WTC11 (cell line): ENCODE results near the gene SAE1. TPM values are rescaled to one million over a fixed set of nuclear protein-coding genes. Genes with fewer than 3 reads are reported as not detected.

Experiments
- ATAC-seq: fragments of 200-7000 bp; cut with Tn5 transposase; 2 replicates; pipeline ENCODE4 v1.10.0; 2021; ENCODE audit warnings: mild to moderate bottlenecking, moderate library complexity
- CTCF ChIA-PET: fragments of 300-600 bp; sonication (Branson Sonifier 250); formaldehyde crosslinking; loops from one replicate; lab custom pipeline; 2021; ENCODE audit warnings: antibody characterized with exemption; lab: Charles Lee
- POLR2A ChIA-PET: fragments of 350-600 bp; sonication (Branson Sonifier 250); formaldehyde crosslinking; loops from one replicate; lab custom pipeline; 2021; ENCODE audit warnings: antibody characterized with exemption; lab: Charles Lee
- DNase-seq: peaks from one replicate; pipeline ENCODE4 v3.0.0; 2021; ENCODE audit warnings: low spot score
- H3K27ac Mint-ChIP-seq: 2 replicates; pipeline ENCODE4 v1.8.0; 2021; ENCODE audit warnings: mixed read lengths
- H3K27me3 Mint-ChIP-seq: 2 replicates; pipeline ENCODE4 v1.8.0; 2021; ENCODE audit warnings: low read depth, mild to moderate bottlenecking, moderate library complexity, mixed read lengths
- H3K36me3 Mint-ChIP-seq: 2 replicates; pipeline ENCODE4 v1.8.0; 2021; ENCODE audit warnings: mixed read lengths
- H3K4me1 Mint-ChIP-seq: 2 replicates; pipeline ENCODE4 v1.8.0; 2022; ENCODE audit warnings: mixed read lengths
- H3K4me3 Mint-ChIP-seq: 2 replicates; pipeline ENCODE4 v1.8.0; 2021; ENCODE audit warnings: mild to moderate bottlenecking, moderate library complexity, mixed read lengths
- H3K9me3 Mint-ChIP-seq: 2 replicates; pipeline ENCODE4 v1.8.0; 2021; ENCODE audit warnings: mixed read lengths
- E2F4 ChIP-seq: sonication (generic); formaldehyde crosslinking; IDR thresholded peaks from 2 replicates; pipeline ENCODE4 v1.8.1; 2022; ENCODE audit warnings: low read depth, mild to moderate bottlenecking, moderate library complexity, missing genetic modification reagents, borderline replicate concordance
- ESRRA ChIP-seq: sonication (generic); formaldehyde crosslinking; IDR thresholded peaks from 2 replicates; pipeline ENCODE4 v1.8.1; 2022; ENCODE audit warnings: mild to moderate bottlenecking, missing genetic modification reagents, borderline replicate concordance
- ETV6 ChIP-seq: sonication (generic); formaldehyde crosslinking; IDR thresholded peaks from 2 replicates; pipeline ENCODE4 v1.8.1; 2022; ENCODE audit warnings: mild to moderate bottlenecking, missing genetic modification reagents
- GRHL2 ChIP-seq: fragments of 250-450 bp; sonication (Bioruptor Pico); IDR thresholded peaks from 2 replicates; pipeline ENCODE4 v1.8.0; 2022; ENCODE audit warnings: mild to moderate bottlenecking, moderate library complexity; ENCODE audit not compliant: insufficient replicate concordance, severe bottlenecking
- KAT7 ChIP-seq: sonication (generic); formaldehyde crosslinking; IDR thresholded peaks from 2 replicates; pipeline ENCODE4 v1.8.1; 2023; ENCODE audit warnings: missing genetic modification reagents, mild to moderate bottlenecking, borderline replicate concordance
- MXD4 ChIP-seq: fragments of 250-450 bp; sonication (Bioruptor Pico); IDR thresholded peaks from 2 replicates; pipeline ENCODE4 v1.8.0; 2021; ENCODE audit warnings: mild to moderate bottlenecking, moderate library complexity, borderline replicate concordance
- NFYB ChIP-seq: sonication (generic); formaldehyde crosslinking; conservative IDR thresholded peaks from 2 replicates; pipeline ENCODE4 v1.8.0; 2022; ENCODE audit warnings: low read depth, missing genetic modification reagents
- NR2C2 ChIP-seq: sonication (generic); formaldehyde crosslinking; IDR thresholded peaks from 2 replicates; pipeline ENCODE4 v1.8.0; 2022; ENCODE audit warnings: mild to moderate bottlenecking, missing genetic modification reagents
- PRDM15 ChIP-seq: sonication (generic); formaldehyde crosslinking; IDR thresholded peaks from 2 replicates; pipeline ENCODE4 v1.8.0; 2022; ENCODE audit warnings: missing genetic modification reagents
- RORB ChIP-seq: fragments of 250-450 bp; sonication (Bioruptor Pico); IDR thresholded peaks from 2 replicates; pipeline ENCODE4 v1.9.0; 2021; ENCODE audit warnings: mild to moderate bottlenecking
- SMAD4 ChIP-seq: sonication (generic); formaldehyde crosslinking; IDR thresholded peaks from 2 replicates; pipeline ENCODE4 v1.8.0; 2022; ENCODE audit warnings: mild to moderate bottlenecking, missing genetic modification reagents
- TCF7 ChIP-seq: sonication (generic); formaldehyde crosslinking; IDR thresholded peaks from 2 replicates; pipeline ENCODE4 v1.8.0; 2022; ENCODE audit warnings: mild to moderate bottlenecking, low read depth, missing genetic modification reagents, moderate library complexity
- ZMAT4 ChIP-seq: fragments of 250-450 bp; sonication (Bioruptor Pico); IDR thresholded peaks from 2 replicates; pipeline ENCODE4 v1.9.0; 2021; ENCODE audit warnings: mild to moderate bottlenecking
- total RNA-seq: library from RNA; stranded (reverse); gene quantifications from 3 replicates; pipeline ENCODE4 v1.2.3, GENCODE V29; 2021
- TF ChIP-seq, protein P1 (sequence below): sonication (generic); formaldehyde crosslinking; IDR thresholded peaks from 2 replicates; pipeline ENCODE4 v1.8.1; 2023; ENCODE audit warnings: mild to moderate bottlenecking, missing genetic modification reagents
- TF ChIP-seq, protein P2 (sequence below): sonication (generic); formaldehyde crosslinking; IDR thresholded peaks from 2 replicates; pipeline ENCODE4 v1.8.1; 2022; ENCODE audit warnings: low read depth, missing genetic modification reagents, borderline replicate concordance
- TF ChIP-seq, protein P3 (sequence below): sonication (generic); formaldehyde crosslinking; IDR thresholded peaks from 2 replicates; pipeline ENCODE4 v1.8.1; 2022; ENCODE audit warnings: mild to moderate bottlenecking, moderate library complexity, missing genetic modification reagents
- TF ChIP-seq, protein P4 (sequence below): sonication (generic); formaldehyde crosslinking; IDR thresholded peaks from 2 replicates; pipeline ENCODE4 v1.8.1; 2022; ENCODE audit warnings: missing genetic modification reagents, borderline replicate concordance

SAE1 gene
- total RNA-seq, 1 experiment from 2014 or later: 224 TPM

DNA sequence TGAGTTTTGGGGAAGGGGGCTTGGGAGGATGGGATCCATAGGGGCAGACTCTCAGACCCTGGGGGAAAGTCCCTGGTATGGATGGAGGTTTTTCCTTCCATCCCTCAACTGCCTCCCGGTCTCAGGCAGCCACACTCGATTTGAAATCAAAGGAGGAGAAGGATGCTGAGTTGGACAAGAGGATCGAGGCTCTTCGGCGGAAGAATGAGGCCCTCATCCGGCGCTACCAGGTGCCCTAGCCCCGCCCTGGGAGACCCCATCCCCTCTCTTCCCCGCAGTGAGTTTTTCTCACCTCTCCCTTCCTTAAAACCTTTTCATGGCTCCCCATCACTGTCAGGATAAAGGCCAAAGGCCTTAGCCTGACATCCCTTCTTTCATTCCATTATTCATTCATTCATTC, 127.8 kb downstream of the SAE1 start (continued):
- TF ChIP-seq, protein P1, sequence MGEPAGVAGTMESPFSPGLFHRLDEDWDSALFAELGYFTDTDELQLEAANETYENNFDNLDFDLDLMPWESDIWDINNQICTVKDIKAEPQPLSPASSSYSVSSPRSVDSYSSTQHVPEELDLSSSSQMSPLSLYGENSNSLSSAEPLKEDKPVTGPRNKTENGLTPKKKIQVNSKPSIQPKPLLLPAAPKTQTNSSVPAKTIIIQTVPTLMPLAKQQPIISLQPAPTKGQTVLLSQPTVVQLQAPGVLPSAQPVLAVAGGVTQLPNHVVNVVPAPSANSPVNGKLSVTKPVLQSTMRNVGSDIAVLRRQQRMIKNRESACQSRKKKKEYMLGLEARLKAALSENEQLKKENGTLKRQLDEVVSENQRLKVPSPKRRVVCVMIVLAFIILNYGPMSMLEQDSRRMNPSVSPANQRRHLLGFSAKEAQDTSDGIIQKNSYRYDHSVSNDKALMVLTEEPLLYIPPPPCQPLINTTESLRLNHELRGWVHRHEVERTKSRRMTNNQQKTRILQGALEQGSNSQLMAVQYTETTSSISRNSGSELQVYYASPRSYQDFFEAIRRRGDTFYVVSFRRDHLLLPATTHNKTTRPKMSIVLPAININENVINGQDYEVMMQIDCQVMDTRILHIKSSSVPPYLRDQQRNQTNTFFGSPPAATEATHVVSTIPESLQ: no peak
- TF ChIP-seq MXD4 (CRISPR knock-in tag) (no peak), ZMAT4 (CRISPR knock-in tag) (no peak), ESRRA (no peak), GRHL2 (CRISPR knock-in tag) (no peak), PRDM15 (CRISPR knock-in tag) (no peak)
- TF ChIP-seq, protein P2, sequence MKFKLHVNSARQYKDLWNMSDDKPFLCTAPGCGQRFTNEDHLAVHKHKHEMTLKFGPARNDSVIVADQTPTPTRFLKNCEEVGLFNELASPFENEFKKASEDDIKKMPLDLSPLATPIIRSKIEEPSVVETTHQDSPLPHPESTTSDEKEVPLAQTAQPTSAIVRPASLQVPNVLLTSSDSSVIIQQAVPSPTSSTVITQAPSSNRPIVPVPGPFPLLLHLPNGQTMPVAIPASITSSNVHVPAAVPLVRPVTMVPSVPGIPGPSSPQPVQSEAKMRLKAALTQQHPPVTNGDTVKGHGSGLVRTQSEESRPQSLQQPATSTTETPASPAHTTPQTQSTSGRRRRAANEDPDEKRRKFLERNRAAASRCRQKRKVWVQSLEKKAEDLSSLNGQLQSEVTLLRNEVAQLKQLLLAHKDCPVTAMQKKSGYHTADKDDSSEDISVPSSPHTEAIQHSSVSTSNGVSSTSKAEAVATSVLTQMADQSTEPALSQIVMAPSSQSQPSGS (CRISPR knock-in tag): no peak

DNA sequence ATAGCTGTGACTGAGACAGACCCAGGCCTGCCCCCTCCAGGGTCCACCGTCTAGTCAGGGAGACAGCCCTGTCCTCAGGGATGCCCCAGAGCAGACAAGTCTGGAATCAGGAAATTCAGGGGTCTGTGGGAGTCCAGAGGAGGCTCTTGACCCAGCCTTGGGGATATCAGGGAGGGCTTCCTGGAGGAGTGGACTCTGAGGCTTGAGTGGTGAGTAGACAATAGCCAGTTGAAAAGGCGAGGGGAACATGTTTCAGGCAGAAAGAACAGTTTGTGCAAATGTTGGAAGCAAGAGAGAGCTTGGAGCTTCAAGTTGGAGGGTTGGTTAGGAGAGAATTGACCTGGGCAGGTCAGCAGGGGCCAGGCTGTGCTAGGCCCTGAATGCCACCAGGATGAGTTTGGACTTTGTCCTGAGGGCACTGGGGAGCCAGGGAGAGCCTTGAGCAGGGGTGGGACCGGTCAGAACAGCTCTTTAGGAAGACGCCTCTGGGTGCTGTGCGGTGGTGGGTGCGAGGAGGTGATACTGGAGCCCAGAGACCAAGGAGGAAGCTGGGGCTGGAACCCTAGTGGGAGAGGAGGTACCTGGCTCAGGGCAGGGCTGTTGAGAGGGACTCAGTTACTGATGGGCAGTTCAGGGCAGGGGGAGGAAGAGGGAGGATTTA, 128.4 kb downstream of the SAE1 start:
- Mint-ChIP-seq H3K27me3 (peaks cover 2% of the 10 kb centered on the region), H3K27ac (peak overlapping the region; percentile 69; the same call in 1 of the 2 replicates), H3K9me3 (no peaks in the 10 kb centered on the region), H3K4me1 (peaks cover 12% of the 10 kb centered on the region), H3K36me3 (peaks cover 43% of the 10 kb centered on the region), H3K4me3 (peak overlapping the region; percentile 57; the same call in 1 of the 2 replicates)
- no peak for ATAC-seq
- ChIA-PET POLR2A (no interaction called here), CTCF (no interaction called here)
- DNase-seq: no peak
- TF ChIP-seq E2F4 (CRISPR knock-in tag) (no peak), SMAD4 (CRISPR knock-in tag) (no peak), RORB (no peak), NR2C2 (CRISPR knock-in tag) (no peak), KAT7 (CRISPR knock-in tag) (no peak), TCF7 (CRISPR knock-in tag) (no peak), NFYB (CRISPR knock-in tag) (no peak), GRHL2 (CRISPR knock-in tag) (no peak), ETV6 (CRISPR knock-in tag) (no peak)
- TF ChIP-seq, protein P2 (CRISPR knock-in tag): no peak
- TF ChIP-seq, protein P3, sequence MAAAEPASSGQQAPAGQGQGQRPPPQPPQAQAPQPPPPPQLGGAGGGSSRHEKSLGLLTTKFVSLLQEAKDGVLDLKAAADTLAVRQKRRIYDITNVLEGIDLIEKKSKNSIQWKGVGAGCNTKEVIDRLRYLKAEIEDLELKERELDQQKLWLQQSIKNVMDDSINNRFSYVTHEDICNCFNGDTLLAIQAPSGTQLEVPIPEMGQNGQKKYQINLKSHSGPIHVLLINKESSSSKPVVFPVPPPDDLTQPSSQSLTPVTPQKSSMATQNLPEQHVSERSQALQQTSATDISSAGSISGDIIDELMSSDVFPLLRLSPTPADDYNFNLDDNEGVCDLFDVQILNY (CRISPR knock-in tag): no peak
- TF ChIP-seq, protein P4, sequence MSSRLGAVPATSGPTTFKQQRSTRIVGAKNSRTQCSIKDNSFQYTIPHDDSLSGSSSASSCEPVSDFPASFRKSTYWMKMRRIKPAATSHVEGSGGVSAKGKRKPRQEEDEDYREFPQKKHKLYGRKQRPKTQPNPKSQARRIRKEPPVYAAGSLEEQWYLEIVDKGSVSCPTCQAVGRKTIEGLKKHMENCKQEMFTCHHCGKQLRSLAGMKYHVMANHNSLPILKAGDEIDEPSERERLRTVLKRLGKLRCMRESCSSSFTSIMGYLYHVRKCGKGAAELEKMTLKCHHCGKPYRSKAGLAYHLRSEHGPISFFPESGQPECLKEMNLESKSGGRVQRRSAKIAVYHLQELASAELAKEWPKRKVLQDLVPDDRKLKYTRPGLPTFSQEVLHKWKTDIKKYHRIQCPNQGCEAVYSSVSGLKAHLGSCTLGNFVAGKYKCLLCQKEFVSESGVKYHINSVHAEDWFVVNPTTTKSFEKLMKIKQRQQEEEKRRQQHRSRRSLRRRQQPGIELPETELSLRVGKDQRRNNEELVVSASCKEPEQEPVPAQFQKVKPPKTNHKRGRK (CRISPR knock-in tag): no peak
